ENCODE results near the gene TNFRSF18.

DNA sequence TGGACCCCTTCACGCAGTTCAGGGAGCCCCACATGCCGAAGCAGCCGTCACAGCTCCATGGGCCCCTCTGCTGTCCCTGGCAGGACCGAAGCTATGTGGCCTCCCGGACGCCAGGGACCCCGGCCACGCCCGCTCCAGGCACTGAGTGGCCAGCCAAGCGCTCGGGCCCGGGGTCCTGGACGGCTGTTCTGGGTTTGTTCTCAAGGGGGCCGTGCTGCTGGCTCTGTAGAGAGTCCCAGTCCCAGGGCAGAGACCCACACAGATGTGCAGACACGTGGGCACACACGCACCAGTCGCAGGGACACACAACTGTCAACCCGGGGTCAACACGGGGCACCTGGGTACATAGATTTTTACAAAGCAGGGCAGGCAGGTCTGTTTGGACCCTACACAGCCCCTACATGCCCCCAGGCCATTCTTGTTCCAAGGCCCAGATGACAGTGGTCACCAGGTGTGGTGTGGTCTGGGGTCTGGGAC is 32.3 kb upstream of the TNFRSF18 start:
- TF ChIP-seq YY1 (IDR thresholded peaks at IDR 0.05; ENCODE audit: insufficient read depth, insufficient read length), result no peak
- no peak for TF ChIP-seq ZNF274 (IDR thresholded peaks at IDR 0.05; ENCODE audit: low read depth, low read length)
